Transverse colon (tissue), 3 donors: ENCODE results near the gene WNT10A.
"Not testable (repeated sequence)": the region's sequence is repeated elsewhere in the genome, so short reads cannot be mapped to it uniquely, and the experiment has no call there.

Experiments
- CTCF ChIP-seq, 5 experiments: fragments of 200-600 bp in 3 of 5; fragments of 450-650 bp in 2 of 5; sonication (generic) in 3 of 5; IDR thresholded peaks; 1 replicate in 2 of 5; 2 replicates in 3 of 5; pipeline ENCODE4 v1.5.1; 2016 to 2017; ENCODE audit warnings: antibody characterized with exemption in 5 of 5, inconsistent platforms in 3 of 5, mild to moderate bottlenecking in 2 of 5, moderate library complexity in 1 of 5
- POLR2A ChIP-seq: fragments of 450-650 bp; IDR thresholded peaks from one replicate; pipeline ENCODE4 v1.6.1; 2016; ENCODE audit warnings: antibody characterized with exemption, mild to moderate bottlenecking, moderate library complexity

DNA sequence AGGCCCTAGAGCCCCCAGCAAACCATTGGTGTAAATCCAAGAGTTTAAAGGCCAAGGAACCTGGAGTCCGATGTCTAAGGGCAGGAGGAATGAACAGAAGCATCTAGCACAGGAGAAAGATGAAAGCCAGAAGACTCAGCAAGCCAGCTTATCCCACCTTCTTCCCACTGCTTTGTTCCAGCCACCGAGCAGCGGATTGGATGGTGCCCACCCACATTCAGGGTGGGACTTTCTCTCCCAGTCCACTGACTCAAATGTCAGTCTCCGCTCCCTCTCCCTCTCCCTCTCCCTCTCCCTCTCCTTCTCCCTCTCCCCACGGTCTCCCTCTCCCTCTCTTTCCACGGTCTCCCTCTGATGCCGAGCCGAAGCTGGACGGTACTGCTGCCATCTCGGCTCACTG is 49.8 kb downstream of the WNT10A start:
- not testable (repeated sequence) for TF ChIP-seq CTCF (IDR thresholded peaks at IDR 0.05); POLR2A
